ENCODE results near the gene FAM50A. TPM values are rescaled to one million over a fixed set of nuclear protein-coding genes. Genes with fewer than 3 reads are reported as not detected.

Gene FAM50A
- total and polyA plus RNA-seq, 4 donors: 57.1 to 246 (median 100) TPM

Small RNA genes within 50 kb of the gene (microRNA-seq; reads per million reads assigned to microRNA genes)
- 0.60 to 0.99 reads per million in 2 donors for gene MIR6858

Other genes with a start within 250 kb of the FAM50A start
- gene OPN1MW2, start 224.4 kb upstream of the FAM50A start, total RNA-seq: not detected
- not detected for gene OPN1MW2, start 224.4 kb upstream of the FAM50A start, polyA plus RNA-seq
- gene OPN1MW3, start 186.6 kb upstream of the FAM50A start, total RNA-seq: not detected
- not detected for gene OPN1MW3, start 186.6 kb upstream of the FAM50A start, polyA plus RNA-seq
- gene TEX28, start 149.0 kb upstream of the FAM50A start, total RNA-seq: not detected
- gene TEX28, start 149.0 kb upstream of the FAM50A start, polyA plus RNA-seq: not detected
- under 1 TPM; 0.23 to 0.24 TPM for gene TKTL1, start 148.3 kb upstream of the FAM50A start, total RNA-seq
- not detected for gene TKTL1, start 148.3 kb upstream of the FAM50A start, polyA plus RNA-seq
- gene FLNA, start 69.5 kb upstream of the FAM50A start, total RNA-seq: 1,000 to 10,000 TPM; 4,329 to 7,587 TPM
- gene FLNA, start 69.5 kb upstream of the FAM50A start, polyA plus RNA-seq: 1,000 to 10,000 TPM in 1 of 2 donors, 100 to 1,000 TPM in 1; 515 to 7,857 TPM
- gene EMD, start 64.8 kb upstream of the FAM50A start, total RNA-seq: 10 to 100 TPM; 49.9 to 73.1 TPM
- 100 to 1,000 TPM in 1 of 2 donors, 10 to 100 TPM in 1; 97.7 to 157 TPM for gene EMD, start 64.8 kb upstream of the FAM50A start, polyA plus RNA-seq
- gene RPL10, start 45.8 kb upstream of the FAM50A start, total RNA-seq: 1,000 to 10,000 TPM; 2,525 to 2,861 TPM
- 1,000 to 10,000 TPM; 7,028 to 7,505 TPM for gene RPL10, start 45.8 kb upstream of the FAM50A start, polyA plus RNA-seq
- 10 to 100 TPM; 25.9 to 29.0 TPM for gene DNASE1L1, start 34.9 kb upstream of the FAM50A start, total RNA-seq
- gene DNASE1L1, start 34.9 kb upstream of the FAM50A start, polyA plus RNA-seq: 10 to 100 TPM; 37.3 to 46.2 TPM
- gene TAFAZZIN, start 32.6 kb upstream of the FAM50A start, total RNA-seq: 10 to 100 TPM; 30.8 to 59.6 TPM
- 100 to 1,000 TPM in 1 of 2 donors, 1 to 10 TPM in 1; 5.5 to 129 TPM for gene TAFAZZIN, start 32.6 kb upstream of the FAM50A start, polyA plus RNA-seq
- gene ATP6AP1, start 15.5 kb upstream of the FAM50A start, total RNA-seq: 10 to 100 TPM; 63.3 to 63.5 TPM
- gene ATP6AP1, start 15.5 kb upstream of the FAM50A start, polyA plus RNA-seq: 10 to 100 TPM; 44.1 to 77.5 TPM
- 100 to 1,000 TPM; 124 to 130 TPM for gene GDI1, start 7.0 kb upstream of the FAM50A start, total RNA-seq
- gene GDI1, start 7.0 kb upstream of the FAM50A start, polyA plus RNA-seq: 100 to 1,000 TPM in 1 of 2 donors, 10 to 100 TPM in 1; 77.0 to 209 TPM
- 10 to 100 TPM; 59.4 to 79.1 TPM for gene PLXNA3, start 14.1 kb downstream of the FAM50A start, total RNA-seq
- gene PLXNA3, start 14.1 kb downstream of the FAM50A start, polyA plus RNA-seq: 10 to 100 TPM in 1 of 2 donors, 1 to 10 TPM in 1; 6.5 to 39.7 TPM
- 1 to 10 TPM; 6.0 to 8.3 TPM for gene LAGE3, start 35.1 kb downstream of the FAM50A start, total RNA-seq
- 1 to 10 TPM; 3.5 to 9.1 TPM for gene LAGE3, start 35.1 kb downstream of the FAM50A start, polyA plus RNA-seq
- 10 to 100 TPM; 20.5 to 27.2 TPM for gene UBL4A, start 42.5 kb downstream of the FAM50A start, total RNA-seq
- gene UBL4A, start 42.5 kb downstream of the FAM50A start, polyA plus RNA-seq: 10 to 100 TPM; 24.3 to 26.6 TPM
- 10 to 100 TPM; 24.2 to 27.7 TPM for gene SLC10A3, start 46.5 kb downstream of the FAM50A start, total RNA-seq
- 10 to 100 TPM; 16.8 to 38.8 TPM for gene SLC10A3, start 46.5 kb downstream of the FAM50A start, polyA plus RNA-seq
- gene FAM3A, start 72.1 kb downstream of the FAM50A start, total RNA-seq: 10 to 100 TPM; 26.1 to 34.5 TPM
- gene FAM3A, start 72.1 kb downstream of the FAM50A start, polyA plus RNA-seq: 100 to 1,000 TPM in 1 of 2 donors, 10 to 100 TPM in 1; 41.4 to 101 TPM
- 10 to 100 TPM; 66.2 to 70.9 TPM for gene G6PD, start 102.7 kb downstream of the FAM50A start, total RNA-seq
- 10 to 100 TPM; 19.7 to 61.8 TPM for gene G6PD, start 102.7 kb downstream of the FAM50A start, polyA plus RNA-seq
- 10 to 100 TPM; 30.3 to 31.8 TPM for gene IKBKG, start 103.5 kb downstream of the FAM50A start, total RNA-seq
- gene IKBKG, start 103.5 kb downstream of the FAM50A start, polyA plus RNA-seq: 10 to 100 TPM; 12.0 to 51.3 TPM
- gene CTAG1A, start 141.0 kb downstream of the FAM50A start, total RNA-seq: not detected
- not detected for gene CTAG1A, start 141.0 kb downstream of the FAM50A start, polyA plus RNA-seq
- gene CTAG1B, start 175.1 kb downstream of the FAM50A start, total RNA-seq: not detected
- not detected for gene CTAG1B, start 175.1 kb downstream of the FAM50A start, polyA plus RNA-seq
- not detected for gene CTAG2, start 209.4 kb downstream of the FAM50A start, total RNA-seq
- 10 to 100 TPM in 1 of 2 donors, not detected in 1; 11.0 TPM for gene CTAG2, start 209.4 kb downstream of the FAM50A start, polyA plus RNA-seq

Data from aorta (tissue), 4 donors.